Endothelial cell of umbilical vein (primary cell): ENCODE data around the gene HIRA. TPM values are rescaled to one million over a fixed set of nuclear protein-coding genes. Genes with fewer than 3 reads are reported as not detected.

ENCODE experiments used
- BruUV-seq: library from RNA; stranded (reverse); fragments of 400-500 nt; replicated peaks from 2 replicates; lab custom pipeline; 2021; lab: Mats Ljungman, UMichigan
- CTCF ChIA-PET: fragments of 300-600, 350-600 bp; sonication (Branson Sonifier 250); formaldehyde crosslinking; loops from one replicate; lab custom pipeline; 2021; ENCODE audit warnings: antibody characterized with exemption, inconsistent platforms; lab: Charles Lee
- POLR2A ChIA-PET: fragments of 300-600, 350-600 bp; sonication (Branson Sonifier 250); formaldehyde crosslinking; loops from one replicate; lab custom pipeline; 2021; ENCODE audit warnings: antibody characterized with exemption, inconsistent platforms; lab: Charles Lee
- DNase-seq: peaks from one replicate; pipeline ENCODE4 v3.0.0-alpha.2; 2011; ENCODE audit warnings: low read depth, low spot score
- FAIRE-seq: peaks from 2 replicates; lab custom pipeline; 2011; peaks lifted over from hg19 to GRCh38; lab: Jason Lieb, UNC
- H2AFZ ChIP-seq: 2 replicates; pipeline ENCODE4 v1.6.0; 2012; ENCODE audit warnings: low read depth, low read length, control low read depth, inconsistent platforms
- H3K27ac ChIP-seq: 2 replicates; pipeline ENCODE4 v1.5.1; 2011; ENCODE audit warnings: low read depth, mild to moderate bottlenecking, control low read depth, low read length, moderate library complexity; ENCODE audit not compliant: insufficient read depth
- H3K27me3 ChIP-seq, 2 experiments: 2 replicates each; pipeline versions ENCODE4 v1.6.0 to v1.6.1; 2011; ENCODE audit warnings: low read length in 2 of 2, mixed read lengths in 1 of 2; ENCODE audit not compliant: control insufficient read depth in 2 of 2, insufficient read depth in 2 of 2
- H3K36me3 ChIP-seq, 2 experiments: 2 replicates in 1 of 2; 3 replicates in 1 of 2; pipeline ENCODE4 v1.5.1; 2011; ENCODE audit warnings: low read length in 2 of 2, mild to moderate bottlenecking in 1 of 2, moderate library complexity in 1 of 2; ENCODE audit not compliant: control insufficient read depth in 2 of 2, insufficient read depth in 2 of 2; ENCODE audit errors: extremely low read depth in 1 of 2
- H3K4me1 ChIP-seq: 3 replicates; pipeline ENCODE4 v1.5.1; 2011; ENCODE audit warnings: mild to moderate bottlenecking, low read length; ENCODE audit not compliant: control insufficient read depth, insufficient read depth; ENCODE audit errors: extremely low read depth
- H3K4me2 ChIP-seq: 2 replicates; pipeline ENCODE4 v1.6.1; 2011; ENCODE audit warnings: low read length, control low read depth, mixed read lengths; ENCODE audit not compliant: insufficient read depth
- H3K4me3 ChIP-seq, 3 experiments: fragments of 200-600 bp in 1 of 3; sonication (generic), shearing (Covaris generic) in 1 of 3; replicated peaks in 1 of 3; 2 replicates each; pipeline ENCODE4 v1.5.1; 2011 to 2016; ENCODE audit warnings: control low read depth in 3 of 3, low read length in 3 of 3, mild to moderate bottlenecking in 2 of 3, inconsistent platforms in 1 of 3, low read depth in 1 of 3, moderate library complexity in 1 of 3; ENCODE audit not compliant: insufficient read depth in 1 of 3
- H3K79me2 ChIP-seq: 2 replicates; pipeline ENCODE4 v1.6.0; 2012; ENCODE audit warnings: low read length, inconsistent platforms; ENCODE audit not compliant: control insufficient read depth, insufficient read depth
- H3K9ac ChIP-seq: replicated peaks from 2 replicates; pipeline ENCODE3; 2011; ENCODE audit warnings: low read length, control low read depth; ENCODE audit not compliant: insufficient read depth; ENCODE audit errors: extremely low read depth
- H3K9me1 ChIP-seq: replicated peaks from 3 replicates; pipeline ENCODE4 v1.6.0; 2011; ENCODE audit warnings: mild to moderate bottlenecking, low read length; ENCODE audit not compliant: control insufficient read depth, insufficient read depth; ENCODE audit errors: extremely low read depth
- H3K9me3 ChIP-seq: replicated peaks from 2 replicates; pipeline ENCODE4 v1.5.1; 2012; ENCODE audit warnings: low read length, inconsistent platforms; ENCODE audit not compliant: control insufficient read depth, insufficient read depth
- H4K20me1 ChIP-seq: replicated peaks from 2 replicates; pipeline ENCODE3; 2011; ENCODE audit warnings: mild to moderate bottlenecking, low read length; ENCODE audit not compliant: control insufficient read depth, insufficient read depth; ENCODE audit errors: extremely low read depth
- EZH2 ChIP-seq: IDR thresholded peaks from 2 replicates; pipeline ENCODE4 v1.6.1; 2012; ENCODE audit warnings: borderline replicate concordance, low read depth, mild to moderate bottlenecking, moderate library complexity, low read length, inconsistent platforms; ENCODE audit not compliant: severe bottlenecking
- FOS ChIP-seq: IDR thresholded peaks from 2 replicates; pipeline ENCODE4 v1.6.1; 2011; ENCODE audit warnings: mild to moderate bottlenecking, low read length, moderate library complexity, borderline replicate concordance; ENCODE audit not compliant: insufficient read depth
- GATA2 ChIP-seq: IDR thresholded peaks from 2 replicates; pipeline ENCODE4 v1.7.0; 2011; ENCODE audit warnings: low read depth, mild to moderate bottlenecking, moderate library complexity, mixed read lengths, low read length; ENCODE audit not compliant: insufficient read length, insufficient read depth
- JUN ChIP-seq: IDR thresholded peaks from 2 replicates; pipeline ENCODE4 v1.6.1; 2011; ENCODE audit warnings: borderline replicate concordance, low read depth; ENCODE audit not compliant: insufficient read length, insufficient read depth
- MYC ChIP-seq: IDR thresholded peaks from one replicate; pipeline ENCODE4 v1.6.1; 2011; ENCODE audit warnings: mild to moderate bottlenecking, low read depth, low read length
- POLR2A ChIP-seq: IDR thresholded peaks from 2 replicates; pipeline ENCODE4 v1.6.1; 2012; ENCODE audit warnings: low read depth, mild to moderate bottlenecking, control low read depth, low read length
- POLR2AphosphoS5 ChIP-seq: IDR thresholded peaks from 2 replicates; pipeline ENCODE4 v1.6.1; 2012; ENCODE audit warnings: low read depth, mild to moderate bottlenecking, control low read depth, low read length, moderate library complexity; ENCODE audit not compliant: insufficient read depth
- dilution Hi-C: fragments of 300-500 bp; cut with MboI; formaldehyde crosslinking; loops from one replicate; pipeline ENCODE4 v1.15.0; 2019; ENCODE audit warnings: low sequenced_read_pairs; ENCODE audit not compliant: extremely low pct_ligation_motif_present
- intact Hi-C: fragments of 100-400 bp; cut with micrococcal nuclease; formaldehyde crosslinking; loops from one replicate; pipeline ENCODE4 v1.10.0; 2022
- polyA plus RNA-seq, 4 experiments: library from polyadenylated mRNA; depleted of rRNA in 3 of 4; stranded (reverse) in 3 of 4; unstranded in 1 of 4; fragments of >200 nt; gene quantifications; 2 replicates each; pipeline versions ENCODE4 v1.2.1 to v1.2.3, GENCODE V29; 2011 to 2012; ENCODE audit warnings: missing spikeins in 1 of 4
- total RNA-seq: library from RNA; stranded (reverse); gene quantifications from 2 replicates; pipeline ENCODE4 v1.2.3, GENCODE V29; 2021
- TF ChIP-seq, protein P1 (sequence below): IDR thresholded peaks from 2 replicates; pipeline ENCODE4 v1.6.1; 2011; ENCODE audit not compliant: insufficient read depth, insufficient read length
- TF ChIP-seq, protein P2 (sequence below), 2 donors: IDR thresholded peaks; 1 replicate in 1 of 2; 2 replicates in 1 of 2; pipeline ENCODE4 v1.5.1; 2011; ENCODE audit warnings: low read length in 2 of 2, mild to moderate bottlenecking in 2 of 2, moderate library complexity in 2 of 2, control low read depth in 1 of 2, inconsistent platforms in 1 of 2, low read depth in 1 of 2; ENCODE audit not compliant: insufficient read depth in 1 of 2; ENCODE audit errors: extremely low read depth in 1 of 2

HIRA gene
- total and polyA plus RNA-seq, 2 donors (not counting 3 experiments of a cell fraction or from before 2014, with no cell fraction given): 17.3 to 27.7 TPM

DNA sequence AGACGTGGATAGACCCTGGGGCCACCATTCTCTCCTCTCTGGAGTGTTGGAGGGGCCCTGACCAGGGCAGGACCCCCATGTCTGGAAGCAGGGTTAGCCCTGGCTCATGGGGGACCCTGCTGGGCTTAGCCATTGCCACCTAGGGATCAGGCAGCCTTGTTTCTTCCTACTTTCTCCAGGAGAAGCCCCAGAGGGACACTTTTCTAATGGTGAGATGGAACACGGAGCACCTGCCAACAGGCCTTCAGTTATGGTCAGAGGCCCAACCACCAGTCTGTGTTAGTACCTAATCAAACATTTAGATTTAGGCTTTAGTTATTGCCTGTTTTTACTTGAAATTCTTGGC lies 17.9 kb upstream of the HIRA start:
- dilution Hi-C loops (no loop called here), intact Hi-C loops (loop anchor here (5.0 kb wide), 1 partner anchor 272 kb away; the partner anchor contains the start of gene SLC25A1)
- Histone ChIP-seq H3K9me3 (no peaks in the 10 kb centered on the region), H3K9me1 (no peaks in the 10 kb centered on the region), H3K4me1 (peaks cover 11% of the 10 kb centered on the region), H2AFZ (no peak overlapping the region), H3K27me3 (no peaks in the 10 kb centered on the region), H3K9ac (no peak overlapping the region), H3K4me3 (no peak overlapping the region), H3K79me2 (peaks cover 25% of the 10 kb centered on the region), H4K20me1 (no peaks in the 10 kb centered on the region), H3K4me2 (no peak overlapping the region), H3K27ac (no peak overlapping the region), H3K36me3 (peaks cover 9 to 32% of the 10 kb centered on the region in 2 experiments)
- TF ChIP-seq GATA2 (no peak), POLR2A (no peak), JUN (no peak), EZH2 (no peak), POLR2AphosphoS5 (no peak), FOS (no peak), MYC (no peak)
- TF ChIP-seq, protein P1, sequence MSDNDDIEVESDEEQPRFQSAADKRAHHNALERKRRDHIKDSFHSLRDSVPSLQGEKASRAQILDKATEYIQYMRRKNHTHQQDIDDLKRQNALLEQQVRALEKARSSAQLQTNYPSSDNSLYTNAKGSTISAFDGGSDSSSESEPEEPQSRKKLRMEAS: no peak
- TF ChIP-seq, protein P2, sequence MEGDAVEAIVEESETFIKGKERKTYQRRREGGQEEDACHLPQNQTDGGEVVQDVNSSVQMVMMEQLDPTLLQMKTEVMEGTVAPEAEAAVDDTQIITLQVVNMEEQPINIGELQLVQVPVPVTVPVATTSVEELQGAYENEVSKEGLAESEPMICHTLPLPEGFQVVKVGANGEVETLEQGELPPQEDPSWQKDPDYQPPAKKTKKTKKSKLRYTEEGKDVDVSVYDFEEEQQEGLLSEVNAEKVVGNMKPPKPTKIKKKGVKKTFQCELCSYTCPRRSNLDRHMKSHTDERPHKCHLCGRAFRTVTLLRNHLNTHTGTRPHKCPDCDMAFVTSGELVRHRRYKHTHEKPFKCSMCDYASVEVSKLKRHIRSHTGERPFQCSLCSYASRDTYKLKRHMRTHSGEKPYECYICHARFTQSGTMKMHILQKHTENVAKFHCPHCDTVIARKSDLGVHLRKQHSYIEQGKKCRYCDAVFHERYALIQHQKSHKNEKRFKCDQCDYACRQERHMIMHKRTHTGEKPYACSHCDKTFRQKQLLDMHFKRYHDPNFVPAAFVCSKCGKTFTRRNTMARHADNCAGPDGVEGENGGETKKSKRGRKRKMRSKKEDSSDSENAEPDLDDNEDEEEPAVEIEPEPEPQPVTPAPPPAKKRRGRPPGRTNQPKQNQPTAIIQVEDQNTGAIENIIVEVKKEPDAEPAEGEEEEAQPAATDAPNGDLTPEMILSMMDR (IDR thresholded peaks at IDR 0.05; ENCODE audit: extremely low read depth in 1 of 2, insufficient read depth in 1 of 2, low read depth in 1 of 2, low read length in 2 of 2): no peak
- FAIRE-seq (no peak), DNase-seq (no peak)
- POLR2A ChIA-PET: no interaction called here
- CTCF ChIA-PET: no interaction called here
- BruUV-seq: no TSS peak
